HepG2 (cell line): ENCODE measurements around the gene IL1RAP. TPM values are rescaled to one million over a fixed set of nuclear protein-coding genes. Genes with fewer than 3 reads are reported as not detected.

ENCODE experiments used
- AGO1 ChIP-seq: fragments of 200-400 bp; formaldehyde crosslinking; IDR thresholded peaks from 2 replicates; pipeline ENCODE4 v1.6.1; 2017; ENCODE audit warnings: mild to moderate bottlenecking, low read depth, low read length, moderate library complexity; ENCODE audit not compliant: poor library complexity, severe bottlenecking
- FOSL1 ChIP-seq: sonication (generic); formaldehyde crosslinking; IDR thresholded peaks from 2 replicates; pipeline ENCODE4 v1.9.0; 2021; ENCODE audit warnings: missing genetic modification reagents, borderline replicate concordance
- GABPB1 ChIP-seq: IDR thresholded peaks from 2 replicates; pipeline ENCODE4 v1.6.1; 2016; ENCODE audit warnings: mild to moderate bottlenecking, missing genetic modification reagents, moderate library complexity, missing compliant biosample characterization
- HNF4G ChIP-seq, 2 experiments: sonication (generic) in 1 of 2; formaldehyde crosslinking in 1 of 2; IDR thresholded peaks; 2 replicates each; pipeline versions ENCODE4 v1.4.0 to v1.6.1; 2011 to 2020; ENCODE audit warnings: borderline replicate concordance in 2 of 2, low read depth in 2 of 2, mild to moderate bottlenecking in 2 of 2, low read length in 1 of 2, missing genetic modification reagents in 1 of 2, moderate library complexity in 1 of 2
- MIER2 ChIP-seq: IDR thresholded peaks from 2 replicates; pipeline ENCODE4 v1.6.1; 2016; ENCODE audit warnings: missing biosample characterization, missing genetic modification reagents
- NCOA2 ChIP-seq: sonication (generic); formaldehyde crosslinking; IDR thresholded peaks from 2 replicates; pipeline ENCODE4 v1.8.0; 2022; ENCODE audit warnings: inconsistent platforms
- SMAD9 ChIP-seq: sonication (generic); formaldehyde crosslinking; IDR thresholded peaks from 2 replicates; pipeline ENCODE4 v1.5.1; 2020; ENCODE audit warnings: mild to moderate bottlenecking, missing genetic modification reagents
- TARDBP ChIP-seq: sonication (generic); formaldehyde crosslinking; IDR thresholded peaks from 2 replicates; pipeline ENCODE4 v1.8.0; 2022; ENCODE audit warnings: mild to moderate bottlenecking, missing genetic modification reagents
- ZFP36L1 ChIP-seq: sonication (generic); formaldehyde crosslinking; IDR thresholded peaks from 2 replicates; pipeline ENCODE4 v1.8.0; 2022; ENCODE audit warnings: mild to moderate bottlenecking, missing genetic modification reagents, moderate library complexity
- ZGPAT ChIP-seq: IDR thresholded peaks from 2 replicates; pipeline ENCODE4 v1.6.1; 2016; ENCODE audit warnings: mild to moderate bottlenecking
- ZNF230 ChIP-seq: sonication (generic); formaldehyde crosslinking; IDR thresholded peaks from 2 replicates; pipeline ENCODE4 v1.4.0; 2020; ENCODE audit warnings: mild to moderate bottlenecking, missing genetic modification reagents
- ZNF441 ChIP-seq: sonication (generic); formaldehyde crosslinking; IDR thresholded peaks from 2 replicates; pipeline ENCODE4 v1.7.0; 2021; ENCODE audit warnings: missing genetic modification reagents, borderline replicate concordance
- ZNF652 ChIP-seq: IDR thresholded peaks from 2 replicates; pipeline ENCODE4 v1.6.1; 2016; ENCODE audit warnings: low read depth, borderline replicate concordance
- ZNF784 ChIP-seq: sonication (generic); formaldehyde crosslinking; IDR thresholded peaks from 2 replicates; pipeline ENCODE4 v1.5.1; 2020; ENCODE audit warnings: missing genetic modification reagents, mild to moderate bottlenecking, borderline replicate concordance
- ZNF83 ChIP-seq: sonication (generic); formaldehyde crosslinking; IDR thresholded peaks from 2 replicates; pipeline ENCODE4 v1.4.0; 2020; ENCODE audit warnings: missing genetic modification reagents, mild to moderate bottlenecking, borderline replicate concordance
- polyA plus RNA-seq, 8 experiments: library from polyadenylated mRNA; depleted of rRNA in 3 of 8; stranded (reverse) in 7 of 8; unstranded in 1 of 8; fragments of >200 nt; fragmentation: Illumina TruSeq in 4 of 8; extraction: Trizol in 4 of 8; gene quantifications; 2 replicates each; pipeline versions ENCODE4 v1.2.1 to v1.2.3, GENCODE V29; 2011 to 2016; ENCODE audit warnings: low read depth in 4 of 8, missing spikeins in 1 of 8, mixed read lengths in 1 of 8; ENCODE audit not compliant: insufficient read depth in 1 of 8
- total RNA-seq, 5 experiments: library from RNA; depleted of rRNA; stranded (reverse); fragments of >200 nt; fragmentation: Illumina TruSeq; extraction: Trizol; gene quantifications; 2 replicates each; pipeline ENCODE4 v1.2.3, GENCODE V29; 2016; ENCODE audit warnings: low read depth in 1 of 5
- TF ChIP-seq, protein P1 (sequence below): sonication (generic); formaldehyde crosslinking; IDR thresholded peaks from 2 replicates; pipeline ENCODE4 v1.4.0; 2020; ENCODE audit warnings: missing genetic modification reagents, borderline replicate concordance
- TF ChIP-seq, protein P2 (sequence below): IDR thresholded peaks from 2 replicates; pipeline ENCODE4 v1.6.1; 2016; ENCODE audit warnings: missing genetic modification reagents, missing compliant biosample characterization

IL1RAP gene
- total and polyA plus RNA-seq, 2 of the 13 experiments (the other 11 are each of a cell fraction or from before 2014, with no cell fraction given), result 18.3 to 54.9 TPM

GRCh38 chr3:190566043-190566933 lies 52.4 kb downstream of the IL1RAP start (continued):
- TF ChIP-seq ZGPAT (CRISPR knock-in tag), result peak; percentile 97
- TF ChIP-seq HNF4G (IDR thresholded peaks at IDR 0.05; ENCODE audit: borderline replicate concordance, low read depth, low read length), result peak; percentile 10; the same call in 1 of the 2 replicates
- 0 out of 2 replicates have a peak, but pooled peaks have one; percentile 32 for TF ChIP-seq HNF4G (CRISPR knock-in tag; IDR thresholded peaks at IDR 0.05; ENCODE audit: borderline replicate concordance, low read depth)
- TF ChIP-seq MIER2 (CRISPR knock-in tag), result peak; percentile 88
- TF ChIP-seq SMAD9 (CRISPR knock-in tag), result no peak
- peak; percentile 71 for TF ChIP-seq GABPB1 (CRISPR knock-in tag)
- TF ChIP-seq, protein P1, sequence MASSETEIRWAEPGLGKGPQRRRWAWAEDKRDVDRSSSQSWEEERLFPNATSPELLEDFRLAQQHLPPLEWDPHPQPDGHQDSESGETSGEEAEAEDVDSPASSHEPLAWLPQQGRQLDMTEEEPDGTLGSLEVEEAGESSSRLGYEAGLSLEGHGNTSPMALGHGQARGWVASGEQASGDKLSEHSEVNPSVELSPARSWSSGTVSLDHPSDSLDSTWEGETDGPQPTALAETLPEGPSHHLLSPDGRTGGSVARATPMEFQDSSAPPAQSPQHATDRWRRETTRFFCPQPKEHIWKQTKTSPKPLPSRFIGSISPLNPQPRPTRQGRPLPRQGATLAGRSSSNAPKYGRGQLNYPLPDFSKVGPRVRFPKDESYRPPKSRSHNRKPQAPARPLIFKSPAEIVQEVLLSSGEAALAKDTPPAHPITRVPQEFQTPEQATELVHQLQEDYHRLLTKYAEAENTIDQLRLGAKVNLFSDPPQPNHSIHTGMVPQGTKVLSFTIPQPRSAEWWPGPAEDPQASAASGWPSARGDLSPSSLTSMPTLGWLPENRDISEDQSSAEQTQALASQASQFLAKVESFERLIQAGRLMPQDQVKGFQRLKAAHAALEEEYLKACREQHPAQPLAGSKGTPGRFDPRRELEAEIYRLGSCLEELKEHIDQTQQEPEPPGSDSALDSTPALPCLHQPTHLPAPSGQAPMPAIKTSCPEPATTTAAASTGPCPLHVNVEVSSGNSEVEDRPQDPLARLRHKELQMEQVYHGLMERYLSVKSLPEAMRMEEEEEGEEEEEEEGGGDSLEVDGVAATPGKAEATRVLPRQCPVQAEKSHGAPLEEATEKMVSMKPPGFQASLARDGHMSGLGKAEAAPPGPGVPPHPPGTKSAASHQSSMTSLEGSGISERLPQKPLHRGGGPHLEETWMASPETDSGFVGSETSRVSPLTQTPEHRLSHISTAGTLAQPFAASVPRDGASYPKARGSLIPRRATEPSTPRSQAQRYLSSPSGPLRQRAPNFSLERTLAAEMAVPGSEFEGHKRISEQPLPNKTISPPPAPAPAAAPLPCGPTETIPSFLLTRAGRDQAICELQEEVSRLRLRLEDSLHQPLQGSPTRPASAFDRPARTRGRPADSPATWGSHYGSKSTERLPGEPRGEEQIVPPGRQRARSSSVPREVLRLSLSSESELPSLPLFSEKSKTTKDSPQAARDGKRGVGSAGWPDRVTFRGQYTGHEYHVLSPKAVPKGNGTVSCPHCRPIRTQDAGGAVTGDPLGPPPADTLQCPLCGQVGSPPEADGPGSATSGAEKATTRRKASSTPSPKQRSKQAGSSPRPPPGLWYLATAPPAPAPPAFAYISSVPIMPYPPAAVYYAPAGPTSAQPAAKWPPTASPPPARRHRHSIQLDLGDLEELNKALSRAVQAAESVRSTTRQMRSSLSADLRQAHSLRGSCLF (CRISPR knock-in tag), result no peak
- TF ChIP-seq, protein P2, sequence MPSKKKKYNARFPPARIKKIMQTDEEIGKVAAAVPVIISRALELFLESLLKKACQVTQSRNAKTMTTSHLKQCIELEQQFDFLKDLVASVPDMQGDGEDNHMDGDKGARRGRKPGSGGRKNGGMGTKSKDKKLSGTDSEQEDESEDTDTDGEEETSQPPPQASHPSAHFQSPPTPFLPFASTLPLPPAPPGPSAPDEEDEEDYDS (CRISPR knock-in tag), result peak; percentile 84
- TF ChIP-seq ZNF784 (CRISPR knock-in tag), result no peak
- TF ChIP-seq ZNF230 (CRISPR knock-in tag), result no peak
- TF ChIP-seq FOSL1 (CRISPR knock-in tag), result peak; percentile 83
- peak; percentile 46; the same call in 1 of the 2 replicates for TF ChIP-seq ZFP36L1 (CRISPR knock-in tag)
- TF ChIP-seq AGO1, result no peak
- peak; percentile 42; the same call in 1 of the 2 replicates for TF ChIP-seq ZNF652 (CRISPR knock-in tag)
- TF ChIP-seq ZNF83 (CRISPR knock-in tag), result no peak
- peak; percentile 88; the same call in 1 of the 2 replicates for TF ChIP-seq TARDBP
- TF ChIP-seq NCOA2 (CRISPR knock-in tag), result peak; percentile 96
- TF ChIP-seq ZNF441, result peak; percentile 59; the same call in 1 of the 2 replicates
